Calu3 (cell line): Measurements from ENCODE around the gene C2. TPM values are rescaled to one million over a fixed set of nuclear protein-coding genes. Genes with fewer than 3 reads are reported as not detected.

Experiments
- BruUV-seq: library from RNA; stranded (reverse); fragments of 400-500 nt; replicated peaks from 2 replicates; lab custom pipeline; 2021; lab: Mats Ljungman, UMichigan
- CTCF ChIA-PET: fragments of 300-600 bp; sonication (Branson Sonifier 250); formaldehyde crosslinking; loops from one replicate; lab custom pipeline; 2022; ENCODE audit warnings: antibody characterized with exemption; lab: Charles Lee
- DNase-seq: peaks from one replicate; pipeline ENCODE4 v3.0.0; 2022
- H3K27ac Mint-ChIP-seq: one replicate; pipeline ENCODE4 v1.8.0; 2022; ENCODE audit warnings: mixed read lengths; ENCODE audit not compliant: unreplicated experiment
- H3K27me3 Mint-ChIP-seq: one replicate; pipeline ENCODE4 v1.8.0; 2022; ENCODE audit warnings: mixed read lengths; ENCODE audit not compliant: unreplicated experiment
- H3K36me3 Mint-ChIP-seq: one replicate; pipeline ENCODE4 v1.8.0; 2022; ENCODE audit warnings: mild to moderate bottlenecking, moderate library complexity, mixed read lengths; ENCODE audit not compliant: insufficient read depth, unreplicated experiment
- H3K4me1 Mint-ChIP-seq: one replicate; pipeline ENCODE4 v1.8.0; 2022; ENCODE audit warnings: mild to moderate bottlenecking, low read depth, mixed read lengths; ENCODE audit not compliant: unreplicated experiment
- H3K4me3 Mint-ChIP-seq: one replicate; pipeline ENCODE4 v1.8.0; 2022; ENCODE audit warnings: mild to moderate bottlenecking, low read depth, moderate library complexity, mixed read lengths; ENCODE audit not compliant: unreplicated experiment
- H3K9me3 Mint-ChIP-seq: one replicate; pipeline ENCODE4 v1.8.0; 2022; ENCODE audit warnings: low read depth, mixed read lengths; ENCODE audit not compliant: unreplicated experiment
- intact Hi-C: fragments of 100-400 bp; cut with micrococcal nuclease; formaldehyde crosslinking; loops from one replicate; pipeline ENCODE4 v1.10.0; 2022; ENCODE audit not compliant: unreplicated experiment
- total RNA-seq: library from RNA; stranded (reverse); gene quantifications from 2 replicates; pipeline ENCODE4 v1.2.3, GENCODE V29; 2022
- TF ChIP-seq, protein P1 (sequence below): fragments of 200-600 bp; IDR thresholded peaks from one replicate; pipeline ENCODE4 v1.8.0; 2022; ENCODE audit warnings: antibody characterized with exemption; ENCODE audit not compliant: unreplicated experiment

Gene C2
- total RNA-seq, 1 experiment from 2014 or later: 6.3 TPM

DNA sequence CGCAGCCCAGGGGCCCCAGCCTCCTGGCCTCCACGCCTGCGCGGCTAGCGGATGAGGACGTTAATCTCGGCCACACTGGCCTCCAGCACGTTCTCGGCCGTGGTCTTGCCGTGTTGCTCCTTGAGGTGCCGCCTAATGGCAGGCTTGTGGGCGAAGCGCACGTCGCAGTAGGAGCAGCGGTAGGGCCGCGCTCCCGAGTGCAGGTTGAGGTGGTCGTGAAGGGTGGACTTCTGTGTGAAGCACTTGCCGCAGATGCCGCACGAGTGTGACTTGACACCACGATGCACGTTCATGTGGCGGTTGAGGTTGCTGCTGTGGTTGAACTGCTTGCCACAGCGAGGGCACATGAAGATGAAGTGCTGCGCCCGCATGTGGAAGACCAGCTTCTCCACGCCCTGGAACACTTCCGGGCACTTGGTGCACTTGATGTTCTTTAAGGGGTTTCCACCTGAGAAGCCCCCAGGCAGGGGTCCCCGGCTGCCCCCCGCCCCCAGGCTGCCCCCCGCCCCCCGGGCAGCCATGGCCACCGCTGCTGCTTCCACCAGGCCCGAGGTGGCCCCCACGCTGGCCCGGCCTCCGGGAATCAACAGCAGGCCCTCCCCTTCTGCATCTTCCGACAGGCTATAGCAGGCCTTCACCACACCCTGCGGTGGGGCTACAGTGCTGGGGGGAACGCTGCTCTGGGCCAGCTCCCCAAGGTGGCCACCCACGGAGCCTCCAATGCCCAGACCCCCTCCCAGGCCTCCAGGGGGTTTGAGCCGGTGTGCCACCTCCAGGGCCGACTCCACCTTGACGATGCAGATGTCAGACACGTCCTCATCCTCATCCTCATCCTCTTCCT is 27.4 kb upstream of the C2 start:
- H3K4me1 Mint-ChIP-seq: peaks cover 46% of the 10 kb centered on the region
- TF ChIP-seq, protein P1, sequence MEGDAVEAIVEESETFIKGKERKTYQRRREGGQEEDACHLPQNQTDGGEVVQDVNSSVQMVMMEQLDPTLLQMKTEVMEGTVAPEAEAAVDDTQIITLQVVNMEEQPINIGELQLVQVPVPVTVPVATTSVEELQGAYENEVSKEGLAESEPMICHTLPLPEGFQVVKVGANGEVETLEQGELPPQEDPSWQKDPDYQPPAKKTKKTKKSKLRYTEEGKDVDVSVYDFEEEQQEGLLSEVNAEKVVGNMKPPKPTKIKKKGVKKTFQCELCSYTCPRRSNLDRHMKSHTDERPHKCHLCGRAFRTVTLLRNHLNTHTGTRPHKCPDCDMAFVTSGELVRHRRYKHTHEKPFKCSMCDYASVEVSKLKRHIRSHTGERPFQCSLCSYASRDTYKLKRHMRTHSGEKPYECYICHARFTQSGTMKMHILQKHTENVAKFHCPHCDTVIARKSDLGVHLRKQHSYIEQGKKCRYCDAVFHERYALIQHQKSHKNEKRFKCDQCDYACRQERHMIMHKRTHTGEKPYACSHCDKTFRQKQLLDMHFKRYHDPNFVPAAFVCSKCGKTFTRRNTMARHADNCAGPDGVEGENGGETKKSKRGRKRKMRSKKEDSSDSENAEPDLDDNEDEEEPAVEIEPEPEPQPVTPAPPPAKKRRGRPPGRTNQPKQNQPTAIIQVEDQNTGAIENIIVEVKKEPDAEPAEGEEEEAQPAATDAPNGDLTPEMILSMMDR: no peak
- peaks cover 80% of the 10 kb centered on the region for H3K36me3 Mint-ChIP-seq
- H3K4me3 Mint-ChIP-seq: peak overlapping the region; percentile 99
- BruUV-seq: no TSS peak
- intact Hi-C loops: no loop called here
- H3K27me3 Mint-ChIP-seq: no peaks in the 10 kb centered on the region
- CTCF ChIA-PET: interaction anchor here (0.7 kb wide), 1 partner anchor 46 kb away, joined by 3 read pairs; the partner anchor contains the start of gene CFB
- no peaks in the 10 kb centered on the region for H3K9me3 Mint-ChIP-seq
- H3K27ac Mint-ChIP-seq: no peak overlapping the region
- DNase-seq: no peak

DNA sequence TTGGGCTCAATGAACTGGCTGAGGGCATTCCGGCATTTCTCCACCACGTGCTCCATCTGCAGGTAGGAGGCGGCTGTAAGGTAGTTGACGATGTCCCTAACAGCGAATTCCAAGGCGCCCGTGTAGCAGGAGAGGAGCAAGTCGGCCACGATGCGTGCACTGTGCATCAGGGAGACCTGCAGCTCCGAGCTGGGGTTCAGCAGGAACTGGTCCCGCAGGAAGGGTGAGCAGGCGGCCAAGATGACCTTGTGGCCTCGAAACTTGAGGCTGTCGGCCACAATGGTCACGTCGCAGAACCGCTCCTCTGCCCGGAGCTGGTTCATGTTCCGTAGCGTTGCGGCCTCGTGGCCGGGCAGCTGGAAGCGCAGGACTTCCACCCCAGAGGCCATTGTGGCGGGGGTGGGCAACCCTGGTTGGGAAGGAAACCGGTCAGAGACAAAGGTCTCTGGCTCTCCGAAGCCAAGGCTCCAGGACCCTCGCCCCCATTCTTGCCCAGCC is 26.6 kb upstream of the C2 start:
- intact Hi-C loops: no loop called here
- DNase-seq: peak; percentile 32
- CTCF ChIA-PET: interaction anchor here (0.7 kb wide), 1 partner anchor 45 kb away, joined by 3 read pairs; the partner anchor contains the start of gene CFB
- TF ChIP-seq, protein P1: no peak
- H3K4me1 Mint-ChIP-seq: peaks cover 39% of the 10 kb centered on the region
- H3K27me3 Mint-ChIP-seq: no peaks in the 10 kb centered on the region
- no peaks in the 10 kb centered on the region for H3K9me3 Mint-ChIP-seq
- H3K27ac Mint-ChIP-seq: peak overlapping the region; percentile 65
- H3K36me3 Mint-ChIP-seq: peaks cover 71% of the 10 kb centered on the region
- TSS peak; percentile 32 for BruUV-seq
- peak overlapping the region; percentile 64 for H3K4me3 Mint-ChIP-seq

DNA sequence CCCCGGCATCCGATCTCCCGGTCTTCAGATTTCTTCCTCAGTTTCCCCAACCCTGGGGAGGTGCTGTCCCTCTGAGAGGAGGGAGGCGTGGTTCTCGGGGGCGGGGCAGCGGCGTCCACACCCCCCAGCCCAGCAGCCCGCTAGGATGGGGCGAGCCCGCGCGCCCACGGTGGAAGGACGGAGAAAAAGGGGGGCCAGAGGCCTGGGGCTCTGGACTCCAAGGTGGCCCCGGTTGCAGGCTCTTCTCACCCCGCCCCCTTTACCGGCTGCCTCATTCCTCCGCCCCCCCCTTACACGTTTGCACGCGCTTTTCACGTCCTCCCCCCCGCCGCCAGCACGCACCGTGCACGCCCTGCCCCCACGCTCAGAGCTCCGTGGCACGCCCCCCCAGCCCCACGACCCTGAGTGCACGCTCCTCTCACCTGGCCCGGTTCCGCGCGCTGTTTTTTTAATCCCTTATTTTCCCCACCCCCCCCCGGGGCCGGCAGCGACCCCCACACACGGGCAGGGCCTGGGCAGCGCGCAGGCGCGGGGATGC is 26.0 kb upstream of the C2 start:
- peaks cover 71% of the 10 kb centered on the region for H3K36me3 Mint-ChIP-seq
- no TSS peak for BruUV-seq
- intact Hi-C loops: no loop called here
- H3K4me3 Mint-ChIP-seq: peak overlapping the region; percentile 64
- peak; percentile 75 for DNase-seq
- H3K27me3 Mint-ChIP-seq: no peaks in the 10 kb centered on the region
- no peaks in the 10 kb centered on the region for H3K9me3 Mint-ChIP-seq
- H3K4me1 Mint-ChIP-seq: peaks cover 39% of the 10 kb centered on the region
- TF ChIP-seq, protein P1: no peak
- CTCF ChIA-PET: no interaction called here
- peak overlapping the region; percentile 65 for H3K27ac Mint-ChIP-seq

GRCh38 chr6:31901953-31902643 is 25.4 kb upstream of the C2 start, which contains the start of gene ZBTB12:
Gene ZBTB12 (minus strand): TSS chr6:31902086. CDS start chr6:31901305, 781 bp downstream.
- TF ChIP-seq, protein P1: no peak
- CTCF ChIA-PET: interaction anchor here (0.7 to 2.2 kb wide), 8 partner anchors 12 to 1090 kb away, joined by 3 to 13 read pairs (median 4); partner anchors contain the start of genes C2, CFB and DXO
- Mint-ChIP-seq H3K27ac (peak within 1 kb of the TSS; percentile 65), H3K4me3 (peak within 1 kb of the TSS; percentile 64), H3K4me1 (peaks cover 41% of the 10 kb centered on the region), H3K9me3 (no peaks in the 10 kb centered on the region), H3K27me3 (no peaks in the 10 kb centered on the region), H3K36me3 (peaks cover 67% of the 10 kb centered on the region)
- BruUV-seq: no TSS peak
- intact Hi-C loops: loop anchor here (1.0 kb wide), 1 partner anchor 50 kb away; no protein-coding TSS in a partner anchor
- DNase-seq: peak; percentile 99
